VCaP (cell line): Measurements from ENCODE around the gene WDR91.
A peak's percentile ranks its signal among the peaks of the same experiment; 100 is the strongest.

Experiments
- H3K27ac ChIP-seq: fragments of 450-650 bp; 2 replicates; pipeline ENCODE4 v1.5.1; 2017
- CTCF ChIP-seq: fragments of 450-650 bp; conservative IDR thresholded peaks from 2 replicates; pipeline ENCODE4 v1.5.1; 2017; ENCODE audit warnings: mild to moderate bottlenecking, moderate library complexity

The WDR91 gene

DNA sequence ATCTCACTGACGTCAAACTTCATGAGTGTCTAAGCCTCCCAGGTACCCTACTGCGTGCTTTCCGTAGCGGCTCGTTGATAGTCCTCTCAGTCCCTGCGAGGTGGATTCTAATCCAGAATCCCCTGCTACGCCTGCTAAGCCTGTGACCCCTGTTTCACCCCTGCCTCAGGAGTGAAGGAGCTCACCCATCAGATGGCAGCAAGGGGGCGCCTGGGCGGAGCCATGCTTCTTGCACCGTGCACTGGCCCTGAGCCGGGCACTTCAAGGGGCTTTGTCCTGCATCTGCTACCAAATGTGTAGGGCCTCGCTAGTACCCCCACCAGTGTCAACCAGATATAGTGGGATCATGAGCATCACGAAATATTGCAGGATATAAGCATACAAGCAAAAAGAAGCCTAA lies 21.4 kb upstream of the WDR91 start:
- no peak overlapping the region for H3K27ac ChIP-seq
- no peak for TF ChIP-seq CTCF

GRCh38 chr7:135232087-135232486 lies 20.8 kb upstream of the WDR91 start:
- no peak for TF ChIP-seq CTCF
- H3K27ac ChIP-seq, result no peak overlapping the region

GRCh38 chr7:135231686-135232085 lies 20.4 kb upstream of the WDR91 start:
- no peak overlapping the region for H3K27ac ChIP-seq
- TF ChIP-seq CTCF, result no peak

GRCh38 chr7:135224027-135224426 lies 12.7 kb upstream of the WDR91 start:
- no peak overlapping the region for H3K27ac ChIP-seq
- no peak for TF ChIP-seq CTCF

- H3K27ac ChIP-seq, result peak overlapping the region; percentile 31
- no peak for TF ChIP-seq CTCF
These were observed 6.6 kb upstream of the WDR91 start for GRCh38 chr7:135217645-135218509.

DNA sequence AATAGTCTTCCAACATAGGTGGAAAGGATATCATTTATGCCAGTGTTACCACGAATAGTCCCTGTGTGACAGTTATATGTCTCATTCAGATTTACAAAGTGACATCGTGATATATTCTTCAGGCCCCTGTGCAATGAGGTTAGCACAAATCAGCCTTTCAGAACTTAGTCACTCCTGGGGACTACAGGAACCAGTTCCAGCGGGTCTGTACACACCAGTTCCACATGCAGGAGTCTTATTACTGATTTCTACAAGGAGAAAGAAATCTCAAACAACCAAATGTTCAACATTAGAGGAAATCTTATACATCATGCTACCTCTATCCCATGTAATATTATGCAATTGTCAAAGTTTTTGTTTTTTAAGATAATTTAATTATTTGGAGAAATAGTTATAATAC lies 4.4 kb upstream of the WDR91 start:
- no peak for TF ChIP-seq CTCF
- no peak overlapping the region for H3K27ac ChIP-seq

GRCh38 chr7:135215180-135215579 lies 3.9 kb upstream of the WDR91 start:
- H3K27ac ChIP-seq, result no peak overlapping the region
- TF ChIP-seq CTCF, result no peak
